Measurements from ENCODE around the gene C11orf97.

DNA sequence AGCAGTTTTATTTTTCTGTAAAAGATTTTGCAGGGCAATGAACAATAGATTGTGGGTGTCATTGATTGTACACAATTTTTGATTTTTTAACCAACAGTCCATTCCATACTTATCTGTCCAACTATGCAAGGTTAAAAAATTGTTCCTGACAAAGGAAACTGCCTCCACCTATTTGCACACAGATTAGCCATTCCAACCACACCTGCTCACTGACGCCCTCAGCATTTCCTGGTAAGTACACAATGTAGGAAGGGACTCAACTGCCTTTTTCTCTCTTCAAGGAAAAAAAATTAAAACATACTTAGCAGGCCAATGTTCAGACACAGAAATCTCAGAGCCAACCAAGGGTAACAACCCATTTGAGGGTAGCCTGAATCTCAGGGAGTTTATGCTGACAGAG, 27.2 kb downstream of the C11orf97 start:
- TF ChIP-seq POLR2AphosphoS5 (IDR thresholded peaks at IDR 0.05), result peak in 2 of 3 donors; percentile 52 to 84
- TF ChIP-seq, protein P1, sequence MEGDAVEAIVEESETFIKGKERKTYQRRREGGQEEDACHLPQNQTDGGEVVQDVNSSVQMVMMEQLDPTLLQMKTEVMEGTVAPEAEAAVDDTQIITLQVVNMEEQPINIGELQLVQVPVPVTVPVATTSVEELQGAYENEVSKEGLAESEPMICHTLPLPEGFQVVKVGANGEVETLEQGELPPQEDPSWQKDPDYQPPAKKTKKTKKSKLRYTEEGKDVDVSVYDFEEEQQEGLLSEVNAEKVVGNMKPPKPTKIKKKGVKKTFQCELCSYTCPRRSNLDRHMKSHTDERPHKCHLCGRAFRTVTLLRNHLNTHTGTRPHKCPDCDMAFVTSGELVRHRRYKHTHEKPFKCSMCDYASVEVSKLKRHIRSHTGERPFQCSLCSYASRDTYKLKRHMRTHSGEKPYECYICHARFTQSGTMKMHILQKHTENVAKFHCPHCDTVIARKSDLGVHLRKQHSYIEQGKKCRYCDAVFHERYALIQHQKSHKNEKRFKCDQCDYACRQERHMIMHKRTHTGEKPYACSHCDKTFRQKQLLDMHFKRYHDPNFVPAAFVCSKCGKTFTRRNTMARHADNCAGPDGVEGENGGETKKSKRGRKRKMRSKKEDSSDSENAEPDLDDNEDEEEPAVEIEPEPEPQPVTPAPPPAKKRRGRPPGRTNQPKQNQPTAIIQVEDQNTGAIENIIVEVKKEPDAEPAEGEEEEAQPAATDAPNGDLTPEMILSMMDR (IDR thresholded peaks at IDR 0.05), result no peak
- TF ChIP-seq POLR2A (IDR thresholded peaks at IDR 0.05), result no peak
- no peak for TF ChIP-seq EP300 (IDR thresholded peaks at IDR 0.05)

Measured in stomach (tissue), 4 donors.